ENCODE data around the gene GMDS. TPM values are rescaled to one million over a fixed set of nuclear protein-coding genes. Genes with fewer than 3 reads are reported as not detected.

The GMDS gene
- total RNA-seq, 3 donors from 2014 or later (not counting 1 experiment from before 2014, with no cell fraction given): 23.6 to 31.0 (median 26.4) TPM

DNA sequence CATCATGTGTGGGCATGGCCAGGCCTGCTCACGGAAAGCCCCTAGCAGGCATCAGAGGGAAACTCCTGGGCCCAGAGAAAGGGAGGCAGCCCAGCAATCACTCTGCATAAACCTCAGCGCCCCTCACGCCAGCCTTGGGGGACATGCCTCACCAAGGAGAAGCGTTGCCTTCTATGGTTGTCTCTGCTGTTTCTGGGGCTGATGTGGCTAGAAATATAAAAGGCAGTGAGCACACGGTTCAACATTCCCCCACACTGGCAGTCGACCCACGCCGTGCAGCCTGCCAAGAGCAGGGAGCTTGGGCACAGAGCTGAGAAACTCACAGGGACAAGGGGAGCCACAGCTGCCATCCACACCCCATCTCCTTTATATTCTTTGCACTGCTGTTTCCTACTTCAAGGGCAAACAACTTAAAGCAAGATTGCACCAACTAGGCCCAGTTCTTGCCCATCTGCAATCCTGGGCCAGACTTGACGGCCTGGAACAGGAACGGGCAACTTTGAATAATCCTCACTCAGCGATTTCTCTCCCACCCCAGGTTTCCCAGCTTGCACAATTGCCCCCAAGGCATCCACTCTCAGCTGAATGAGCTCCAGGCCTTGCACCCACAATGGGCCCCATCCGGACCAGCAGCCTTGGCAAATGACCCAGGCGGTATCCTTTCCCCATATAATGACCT, 671.2 kb downstream of the GMDS start:
- ATAC-seq (no peak), DNase-seq (no peak)
- TF ChIP-seq, protein P1, sequence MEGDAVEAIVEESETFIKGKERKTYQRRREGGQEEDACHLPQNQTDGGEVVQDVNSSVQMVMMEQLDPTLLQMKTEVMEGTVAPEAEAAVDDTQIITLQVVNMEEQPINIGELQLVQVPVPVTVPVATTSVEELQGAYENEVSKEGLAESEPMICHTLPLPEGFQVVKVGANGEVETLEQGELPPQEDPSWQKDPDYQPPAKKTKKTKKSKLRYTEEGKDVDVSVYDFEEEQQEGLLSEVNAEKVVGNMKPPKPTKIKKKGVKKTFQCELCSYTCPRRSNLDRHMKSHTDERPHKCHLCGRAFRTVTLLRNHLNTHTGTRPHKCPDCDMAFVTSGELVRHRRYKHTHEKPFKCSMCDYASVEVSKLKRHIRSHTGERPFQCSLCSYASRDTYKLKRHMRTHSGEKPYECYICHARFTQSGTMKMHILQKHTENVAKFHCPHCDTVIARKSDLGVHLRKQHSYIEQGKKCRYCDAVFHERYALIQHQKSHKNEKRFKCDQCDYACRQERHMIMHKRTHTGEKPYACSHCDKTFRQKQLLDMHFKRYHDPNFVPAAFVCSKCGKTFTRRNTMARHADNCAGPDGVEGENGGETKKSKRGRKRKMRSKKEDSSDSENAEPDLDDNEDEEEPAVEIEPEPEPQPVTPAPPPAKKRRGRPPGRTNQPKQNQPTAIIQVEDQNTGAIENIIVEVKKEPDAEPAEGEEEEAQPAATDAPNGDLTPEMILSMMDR (IDR thresholded peaks at IDR 0.05): no peak
- Mint-ChIP-seq H3K4me1 (no peaks in the 10 kb centered on the region), H3K9me3 (peaks cover 2 to 14% of the 10 kb centered on the region in 2 donors), H3K36me3 (peaks cover 25% of the 10 kb centered on the region), H3K4me3 (no peak overlapping the region), H3K27me3 (ENCODE audit: low read depth in 2 of 2) (peaks cover 0 to 11% of the 10 kb centered on the region in 2 donors), H3K27ac (no peak overlapping the region)
- H3K9me3 ChIP-seq (ENCODE audit: control insufficient read depth, insufficient read depth, low read length): peaks cover 2% of the 10 kb centered on the region
- no peaks in the 10 kb centered on the region for H3K36me3 ChIP-seq (ENCODE audit: control insufficient read depth, insufficient read depth, low read length)
- no peaks in the 10 kb centered on the region for H3K4me1 ChIP-seq (ENCODE audit: control insufficient read depth, insufficient read depth, low read length)
- intact Hi-C loops (cut with micrococcal nuclease): no loop called here
- WGBS (ENCODE audit: insufficient coverage): 91% methylated on average over 13 of the region's 13 CpGs
- H3K27ac ChIP-seq (ENCODE audit: low read length): no peak overlapping the region
- no peaks in the 10 kb centered on the region for H3K27me3 ChIP-seq (ENCODE audit: control insufficient read depth, insufficient read depth, low read length)
- no peak overlapping the region for H3K4me3 ChIP-seq (ENCODE audit: low read length)
